ENCODE results near the gene CYP1A1. TPM values are rescaled to one million over a fixed set of nuclear protein-coding genes. Genes with fewer than 3 reads are reported as not detected.

The CYP1A1 gene
- total RNA-seq, 1 donor: 0.36 TPM

DNA sequence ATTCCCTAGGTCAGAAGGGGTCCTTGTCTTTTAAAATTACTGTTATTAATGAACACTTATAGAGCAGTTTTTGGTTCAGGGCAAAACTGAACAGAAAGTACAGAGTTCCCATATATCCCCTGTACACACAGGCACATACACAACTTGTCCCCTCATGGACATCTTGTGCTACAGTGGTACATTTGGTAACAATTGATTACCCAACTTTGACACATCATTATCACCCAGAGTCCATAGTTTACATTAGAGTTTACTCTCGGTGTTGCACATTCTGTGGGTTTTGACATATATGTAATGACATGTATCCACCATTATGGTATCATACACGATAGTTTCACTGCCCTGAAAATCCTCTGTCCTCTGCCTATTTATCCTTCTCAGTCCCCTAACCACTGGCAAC lies 28.5 kb downstream of the CYP1A1 start:
- no peak for TF ChIP-seq CTCF (IDR thresholded peaks at IDR 0.05; ENCODE audit: extremely low read depth, low read depth, low read length)
- peak overlapping the region; percentile 99 for H3K4me2 ChIP-seq (ENCODE audit: insufficient read depth, low read length)
- no peak overlapping the region for H3K27ac ChIP-seq (ENCODE audit: low read depth, low read length)
- DNase-seq (ENCODE audit: insufficient read length, low spot score, missing footprints): no peak
- peaks cover 2% of the 10 kb centered on the region for H4K20me1 ChIP-seq (ENCODE audit: insufficient read depth, low read length)
- H3K4me1 ChIP-seq (ENCODE audit: insufficient read depth, low read length): peaks cover 17% of the 10 kb centered on the region
- no peaks in the 10 kb centered on the region for H3K9me3 ChIP-seq (ENCODE audit: low read depth, low read length)
- peak overlapping the region; percentile 99 for H2AFZ ChIP-seq (ENCODE audit: low read length)
- no peak overlapping the region for H3K4me3 ChIP-seq (ENCODE audit: insufficient read depth, low read length)
- no peaks in the 10 kb centered on the region for H3K27me3 ChIP-seq (ENCODE audit: insufficient read depth, low read length)
- no peaks in the 10 kb centered on the region for H3K36me3 ChIP-seq (ENCODE audit: insufficient read depth, low read length)
- peaks cover 47% of the 10 kb centered on the region for H3K79me2 ChIP-seq (ENCODE audit: insufficient read depth, low read length)

DNA sequence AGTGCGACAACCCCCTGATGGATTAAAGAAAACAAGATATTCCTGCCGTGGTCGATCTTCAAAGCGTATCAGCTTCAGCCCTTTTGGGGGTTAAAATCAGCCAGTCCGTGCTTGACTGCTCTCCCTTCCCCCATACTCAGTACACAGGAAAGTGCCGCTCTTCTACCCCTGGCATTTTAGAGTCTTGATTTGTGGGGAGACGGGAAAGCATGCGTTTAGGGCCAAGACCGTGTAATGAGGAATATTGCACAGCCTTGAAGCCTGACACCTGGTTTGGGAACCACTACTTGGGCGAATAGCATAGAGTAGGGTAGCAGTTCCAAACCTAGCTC lies 29.0 kb downstream of the CYP1A1 start:
- no peak for TF ChIP-seq CTCF (IDR thresholded peaks at IDR 0.05; ENCODE audit: extremely low read depth, low read depth, low read length)
- H2AFZ ChIP-seq (ENCODE audit: low read length): peak overlapping the region; percentile 99
- H3K36me3 ChIP-seq (ENCODE audit: insufficient read depth, low read length): no peaks in the 10 kb centered on the region
- H3K4me3 ChIP-seq (ENCODE audit: insufficient read depth, low read length): peak overlapping the region; percentile 84
- no peaks in the 10 kb centered on the region for H3K27me3 ChIP-seq (ENCODE audit: insufficient read depth, low read length)
- DNase-seq (ENCODE audit: insufficient read length, low spot score, missing footprints): no peak
- no peaks in the 10 kb centered on the region for H3K9me3 ChIP-seq (ENCODE audit: low read depth, low read length)
- peak overlapping the region; percentile 80 for H3K27ac ChIP-seq (ENCODE audit: low read depth, low read length)
- H4K20me1 ChIP-seq (ENCODE audit: insufficient read depth, low read length): peaks cover 2% of the 10 kb centered on the region
- H3K79me2 ChIP-seq (ENCODE audit: insufficient read depth, low read length): peaks cover 51% of the 10 kb centered on the region
- H3K4me2 ChIP-seq (ENCODE audit: insufficient read depth, low read length): peak overlapping the region; percentile 99
- peaks cover 17% of the 10 kb centered on the region for H3K4me1 ChIP-seq (ENCODE audit: insufficient read depth, low read length)

- peak within 1 kb of the TSS; percentile 80 for H3K27ac ChIP-seq (ENCODE audit: low read depth, low read length)
- peak within 1 kb of the TSS; percentile 99 for H2AFZ ChIP-seq (ENCODE audit: low read length)
- H3K27me3 ChIP-seq (ENCODE audit: insufficient read depth, low read length): no peaks in the 10 kb centered on the region
- peaks cover 3% of the 10 kb centered on the region for H4K20me1 ChIP-seq (ENCODE audit: insufficient read depth, low read length)
- TF ChIP-seq CTCF (IDR thresholded peaks at IDR 0.05; ENCODE audit: extremely low read depth, low read depth, low read length): no peak
- peaks cover 56% of the 10 kb centered on the region for H3K79me2 ChIP-seq (ENCODE audit: insufficient read depth, low read length)
- peaks cover 17% of the 10 kb centered on the region for H3K4me1 ChIP-seq (ENCODE audit: insufficient read depth, low read length)
- H3K4me2 ChIP-seq (ENCODE audit: insufficient read depth, low read length): peak within 1 kb of the TSS; percentile 99
- peak; percentile 92 for DNase-seq (ENCODE audit: insufficient read length, low spot score, missing footprints)
- no peaks in the 10 kb centered on the region for H3K9me3 ChIP-seq (ENCODE audit: low read depth, low read length)
- no peaks in the 10 kb centered on the region for H3K36me3 ChIP-seq (ENCODE audit: insufficient read depth, low read length)
- peak within 1 kb of the TSS; percentile 84 for H3K4me3 ChIP-seq (ENCODE audit: insufficient read depth, low read length)
These were observed 29.5 kb downstream of the CYP1A1 start, which contains the start of gene EDC3 for GRCh38 chr15:74695597-74696397. TSS of gene EDC3 (minus strand) at chr15:74696024. CDS start at chr15:74675124, 20,900 bp downstream.

DNA sequence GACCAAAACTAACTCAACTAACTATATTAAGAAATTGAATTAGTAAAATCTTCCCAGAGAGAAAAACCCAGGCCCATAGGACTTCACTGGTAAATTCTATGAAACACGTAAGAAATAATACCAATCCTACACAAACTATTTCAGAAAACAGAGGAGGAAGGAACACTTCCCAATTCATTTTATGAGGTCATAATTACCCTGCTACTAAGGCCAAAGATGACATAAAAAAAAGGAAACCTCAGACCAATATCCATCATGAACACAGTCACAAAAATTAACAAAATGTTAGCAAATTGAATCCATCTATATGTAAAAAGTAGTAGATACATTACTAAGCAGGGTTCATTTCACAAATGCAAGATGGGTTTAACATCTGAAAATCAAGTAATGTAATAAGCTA lies 33.0 kb downstream of the CYP1A1 start:
- Histone ChIP-seq H3K9me3 (ENCODE audit: low read depth, low read length) (no peaks in the 10 kb centered on the region), H3K4me1 (ENCODE audit: insufficient read depth, low read length) (peaks cover 17% of the 10 kb centered on the region), H3K4me2 (ENCODE audit: insufficient read depth, low read length) (no peak overlapping the region), H3K4me3 (ENCODE audit: insufficient read depth, low read length) (no peak overlapping the region), H4K20me1 (ENCODE audit: insufficient read depth, low read length) (peaks cover 8% of the 10 kb centered on the region), H3K79me2 (ENCODE audit: insufficient read depth, low read length) (peaks cover 87% of the 10 kb centered on the region), H3K27me3 (ENCODE audit: insufficient read depth, low read length) (no peaks in the 10 kb centered on the region), H3K36me3 (ENCODE audit: insufficient read depth, low read length) (no peaks in the 10 kb centered on the region), H2AFZ (ENCODE audit: low read length) (no peak overlapping the region), H3K27ac (ENCODE audit: low read depth, low read length) (no peak overlapping the region)
- DNase-seq (ENCODE audit: insufficient read length, low spot score, missing footprints): no peak
- TF ChIP-seq CTCF (IDR thresholded peaks at IDR 0.05; ENCODE audit: extremely low read depth, low read depth, low read length): no peak
